Gastroesophageal sphincter (tissue), 4 donors: ENCODE measurements around the gene BLMH. TPM values are rescaled to one million over a fixed set of nuclear protein-coding genes. Genes with fewer than 3 reads are reported as not detected.
"Not testable (repeated sequence)": the region's sequence is repeated elsewhere in the genome, so short reads cannot be mapped to it uniquely, and the experiment has no call there.

Experiments used
- ATAC-seq: fragments of 150-250 bp; one replicate; pipeline ENCODE4 v1.9.1; 2016; ENCODE audit warnings: mild to moderate bottlenecking, moderate library complexity
- H3K27ac ChIP-seq, 4 donors: fragments of 200-600 bp; sonication (generic) in 3 of 4; 1 replicate in 3 of 4; 2 replicates in 1 of 4; pipeline ENCODE4 v1.5.1; 2016 to 2019
- H3K27me3 ChIP-seq: fragments of 200-600 bp; sonication (generic); one replicate; pipeline ENCODE4 v1.5.1; 2019
- H3K36me3 ChIP-seq, 2 donors: fragments of 200-600 bp; sonication (generic); one replicate each; pipeline ENCODE4 v1.5.1; 2019; ENCODE audit warnings: control low read depth in 1 of 2
- H3K4me1 ChIP-seq, 3 donors: fragments of 200-600 bp; sonication (generic); 1 replicate in 2 of 3; 2 replicates in 1 of 3; pipeline ENCODE4 v1.5.1; 2016 to 2019; ENCODE audit warnings: control low read depth in 2 of 3
- H3K4me3 ChIP-seq, 2 donors: fragments of 200-600 bp; sonication (generic); one replicate each; pipeline ENCODE4 v1.5.1; 2019; ENCODE audit warnings: mild to moderate bottlenecking in 1 of 2, moderate library complexity in 1 of 2
- H3K9me3 ChIP-seq, 3 donors: fragments of 200-600 bp; sonication (generic); one replicate each; pipeline ENCODE4 v1.5.1; 2017 to 2019; ENCODE audit warnings: control low read depth in 2 of 3
- EP300 ChIP-seq: sonication (generic); formaldehyde crosslinking; IDR thresholded peaks from one replicate; pipeline ENCODE4 v1.6.1; 2017; ENCODE audit warnings: antibody characterized with exemption, mild to moderate bottlenecking
- POLR2A ChIP-seq, 2 donors: fragments of 450-650 bp; IDR thresholded peaks; one replicate each; pipeline ENCODE4 v1.6.1; 2017; ENCODE audit warnings: antibody characterized with exemption in 2 of 2, mild to moderate bottlenecking in 2 of 2, moderate library complexity in 1 of 2
- POLR2AphosphoS5 ChIP-seq: sonication (generic); formaldehyde crosslinking; IDR thresholded peaks from one replicate; pipeline ENCODE4 v1.6.1; 2017; ENCODE audit warnings: antibody characterized with exemption
- WGBS, 2 donors: methylation state at CpG; one replicate each; pipeline ENCODE4 v1.1.5; 2018; ENCODE audit warnings: low coverage in 1 of 2; 5-methylcytosine and 5-hydroxymethylcytosine counted together
- total RNA-seq, 4 donors: library from RNA; depleted of rRNA; stranded (reverse); fragments of >200 nt; gene quantifications; one replicate each; pipeline ENCODE4 v1.1.0, GENCODE V29; 2016
- TF ChIP-seq, protein P1 (sequence below), 4 experiments: fragments of 200-600 bp in 2 of 4; fragments of 450-650 bp in 2 of 4; sonication (generic) in 1 of 4; IDR thresholded peaks; one replicate each; pipeline ENCODE4 v1.5.1; 2017 to 2019; ENCODE audit warnings: antibody characterized with exemption in 4 of 4, mild to moderate bottlenecking in 2 of 4, moderate library complexity in 2 of 4

The BLMH gene
- total RNA-seq, 4 donors from 2014 or later = 17.8 to 29.3 (median 20.7) TPM

GRCh38 chr17:30232824-30233427 lies 58.8 kb downstream of the BLMH start:
- H3K4me1 ChIP-seq = peaks cover 0 to 32% (median 17%) of the 10 kb centered on the region in 3 donors
- peaks cover 60% of the 10 kb centered on the region for H3K27me3 ChIP-seq
- H3K27ac ChIP-seq = no peak overlapping the region
- H3K4me3 ChIP-seq = no peak overlapping the region
- TF ChIP-seq, protein P1, sequence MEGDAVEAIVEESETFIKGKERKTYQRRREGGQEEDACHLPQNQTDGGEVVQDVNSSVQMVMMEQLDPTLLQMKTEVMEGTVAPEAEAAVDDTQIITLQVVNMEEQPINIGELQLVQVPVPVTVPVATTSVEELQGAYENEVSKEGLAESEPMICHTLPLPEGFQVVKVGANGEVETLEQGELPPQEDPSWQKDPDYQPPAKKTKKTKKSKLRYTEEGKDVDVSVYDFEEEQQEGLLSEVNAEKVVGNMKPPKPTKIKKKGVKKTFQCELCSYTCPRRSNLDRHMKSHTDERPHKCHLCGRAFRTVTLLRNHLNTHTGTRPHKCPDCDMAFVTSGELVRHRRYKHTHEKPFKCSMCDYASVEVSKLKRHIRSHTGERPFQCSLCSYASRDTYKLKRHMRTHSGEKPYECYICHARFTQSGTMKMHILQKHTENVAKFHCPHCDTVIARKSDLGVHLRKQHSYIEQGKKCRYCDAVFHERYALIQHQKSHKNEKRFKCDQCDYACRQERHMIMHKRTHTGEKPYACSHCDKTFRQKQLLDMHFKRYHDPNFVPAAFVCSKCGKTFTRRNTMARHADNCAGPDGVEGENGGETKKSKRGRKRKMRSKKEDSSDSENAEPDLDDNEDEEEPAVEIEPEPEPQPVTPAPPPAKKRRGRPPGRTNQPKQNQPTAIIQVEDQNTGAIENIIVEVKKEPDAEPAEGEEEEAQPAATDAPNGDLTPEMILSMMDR (IDR thresholded peaks at IDR 0.05) = no peak
- TF ChIP-seq EP300 = no peak
- no peak for TF ChIP-seq POLR2A (IDR thresholded peaks at IDR 0.05)
- TF ChIP-seq POLR2AphosphoS5 = no peak
- WGBS, 2 donors = 8 to 43% methylated on average over 2 to 3 of the region's 11 CpGs
- H3K9me3 ChIP-seq = no peaks in the 10 kb centered on the region
- no peak for ATAC-seq
- H3K36me3 ChIP-seq = no peaks in the 10 kb centered on the region

- TF ChIP-seq POLR2AphosphoS5 (no peak), POLR2A (IDR thresholded peaks at IDR 0.05) (no peak), EP300 (no peak)
- TF ChIP-seq, protein P1 (IDR thresholded peaks at IDR 0.05) = no peak
- Histone ChIP-seq H3K4me3 (no peak overlapping the region), H3K27ac (no peak overlapping the region), H3K9me3 (no peaks in the 10 kb centered on the region), H3K4me1 (peaks cover 0 to 25% (median 13%) of the 10 kb centered on the region in 3 donors), H3K36me3 (no peaks in the 10 kb centered on the region), H3K27me3 (peaks cover 53% of the 10 kb centered on the region)
- WGBS, 2 donors = 59 to 65% methylated on average over 7 to 10 of the region's 10 CpGs
- ATAC-seq = no peak
Observed at GRCh38 chr17:30232015-30232823, 59.5 kb downstream of the BLMH start.

GRCh38 chr17:30230596-30231125 lies 61.1 kb downstream of the BLMH start:
- peaks cover 0 to 10% (median 9%) of the 10 kb centered on the region in 3 donors for H3K4me1 ChIP-seq
- WGBS, 2 donors = 81 to 91% methylated on average over 3 to 7 of the region's 7 CpGs
- no peaks in the 10 kb centered on the region for H3K36me3 ChIP-seq
- H3K27ac ChIP-seq = no peak overlapping the region
- H3K27me3 ChIP-seq = peaks cover 37% of the 10 kb centered on the region
- no peak overlapping the region for H3K4me3 ChIP-seq
- no peak for ATAC-seq
- no peaks in the 10 kb centered on the region for H3K9me3 ChIP-seq
- TF ChIP-seq POLR2AphosphoS5 (no peak), EP300 (no peak), POLR2A (IDR thresholded peaks at IDR 0.05) (no peak)
- TF ChIP-seq, protein P1 (IDR thresholded peaks at IDR 0.05) = no peak

GRCh38 chr17:30230009-30230408 lies 61.7 kb downstream of the BLMH start:
- not testable (repeated sequence) for H3K4me1 ChIP-seq, H3K4me3 ChIP-seq, H3K27ac ChIP-seq, H3K36me3 ChIP-seq, H3K9me3 ChIP-seq, ATAC-seq
- WGBS, 2 donors = 46 to 50% methylated on average over 1 of the region's 1 CpG
- peaks cover 31% of the 10 kb centered on the region for H3K27me3 ChIP-seq

DNA sequence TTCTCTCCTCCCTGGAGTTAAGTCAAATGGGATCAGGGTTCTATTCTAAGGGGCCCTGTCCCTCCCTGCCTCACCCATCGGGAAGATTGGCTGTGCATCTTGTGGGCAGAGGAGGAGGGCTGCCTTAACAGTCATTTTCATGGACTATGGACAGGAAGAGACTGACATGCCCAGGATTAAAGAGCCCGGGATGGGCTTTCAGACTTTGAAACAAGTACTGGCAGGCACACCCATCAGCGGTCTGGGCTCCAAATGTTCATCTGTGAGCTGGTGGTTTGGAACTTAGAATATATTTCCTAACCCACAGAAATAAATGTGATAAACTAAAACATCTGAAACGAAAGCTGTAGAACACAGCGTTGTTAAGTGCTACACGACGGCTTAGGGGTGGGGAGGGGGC lies 62.7 kb downstream of the BLMH start:
- TF ChIP-seq, protein P1 (IDR thresholded peaks at IDR 0.05) = no peak
- TF ChIP-seq POLR2AphosphoS5 (no peak), POLR2A (IDR thresholded peaks at IDR 0.05) (no peak), EP300 (no peak)
- Histone ChIP-seq H3K27me3 (peaks cover 27% of the 10 kb centered on the region), H3K36me3 (no peaks in the 10 kb centered on the region), H3K4me1 (no peaks in the 10 kb centered on the region), H3K9me3 (no peaks in the 10 kb centered on the region), H3K4me3 (no peak overlapping the region), H3K27ac (no peak overlapping the region)
- no peak for ATAC-seq
- 48 to 73% methylated on average over 4 to 6 of the region's 7 CpGs for WGBS, 2 donors
